K562 (cell line): Measurements from ENCODE around the gene LRP10. TPM values are rescaled to one million over a fixed set of nuclear protein-coding genes. Genes with fewer than 3 reads are reported as not detected.

Source experiments
- CXXC5 ChIP-seq: fragments of 250-450 bp; sonication (Bioruptor Pico); IDR thresholded peaks from 2 replicates; pipeline ENCODE4 v1.8.0; 2022; ENCODE audit warnings: inconsistent platforms, mild to moderate bottlenecking, moderate library complexity
- ESRRB ChIP-seq: fragments of 250-450 bp; sonication (Bioruptor Pico); IDR thresholded peaks from 2 replicates; pipeline ENCODE4 v1.5.0; 2020; ENCODE audit warnings: mild to moderate bottlenecking, moderate library complexity, borderline replicate concordance
- ETV5 ChIP-seq: sonication (generic); formaldehyde crosslinking; IDR thresholded peaks from 2 replicates; pipeline ENCODE4 v1.4.0; 2020; ENCODE audit warnings: low read depth, mild to moderate bottlenecking, missing genetic modification reagents
- HDAC1 ChIP-seq, 2 experiments: fragments of 450-650 bp; IDR thresholded peaks; 2 replicates each; pipeline ENCODE4 v1.6.1; 2016 to 2017; ENCODE audit warnings: inconsistent platforms in 1 of 2, mild to moderate bottlenecking in 1 of 2, moderate library complexity in 1 of 2
- PHF8 ChIP-seq: fragments of 200-600 bp; sonication (generic); IDR thresholded peaks from 2 replicates; pipeline ENCODE4 v1.6.1; 2012; ENCODE audit warnings: mixed run types, mild to moderate bottlenecking, inconsistent platforms, low read length, moderate library complexity, borderline replicate concordance
- PML ChIP-seq: IDR thresholded peaks from 2 replicates; pipeline ENCODE4 v1.6.1; 2012; ENCODE audit warnings: low read length, inconsistent platforms
- POLR2AphosphoS2 ChIP-seq: IDR thresholded peaks from 2 replicates; pipeline ENCODE4 v1.6.1; 2012; ENCODE audit warnings: low read length, improper control_type of control experiment
- PRMT5 ChIP-seq: sonication (generic); formaldehyde crosslinking; IDR thresholded peaks from 2 replicates; pipeline ENCODE4 v1.5.0; 2020; ENCODE audit warnings: missing genetic modification reagents
- PTTG1 ChIP-seq: fragments of 450-650 bp; IDR thresholded peaks from 2 replicates; pipeline ENCODE4 v1.6.1; 2016; ENCODE audit warnings: low read depth, mild to moderate bottlenecking, missing genetic modification characterization, missing compliant biosample characterization
- RBM25 ChIP-seq: fragments of 200-400 bp; formaldehyde crosslinking; IDR thresholded peaks from 2 replicates; pipeline ENCODE4 v1.6.1; 2018; ENCODE audit warnings: low read length, low read depth, moderate library complexity; ENCODE audit not compliant: severe bottlenecking
- SP2 ChIP-seq: IDR thresholded peaks from 2 replicates; pipeline ENCODE4 v1.6.1; 2011; ENCODE audit warnings: mild to moderate bottlenecking, low read depth, low read length, moderate library complexity; ENCODE audit not compliant: poor library complexity, severe bottlenecking; ENCODE audit errors: extremely low read depth
- ZNF133 ChIP-seq: fragments of 250-450 bp; sonication (Bioruptor Pico); IDR thresholded peaks from 2 replicates; pipeline ENCODE4 v1.4.0; 2020; ENCODE audit warnings: mild to moderate bottlenecking
- ZNF311 ChIP-seq: fragments of 250-450 bp; sonication (Bioruptor Pico); IDR thresholded peaks from 2 replicates; pipeline ENCODE4 v1.4.0; 2020; ENCODE audit warnings: mild to moderate bottlenecking, moderate library complexity
- ZNF445 ChIP-seq: fragments of 250-450 bp; sonication (Bioruptor Pico); IDR thresholded peaks from 2 replicates; pipeline ENCODE4 v1.4.0; 2020; ENCODE audit warnings: low read depth, mild to moderate bottlenecking, moderate library complexity
- ZNF764 ChIP-seq: fragments of 250-450 bp; sonication (Bioruptor Pico); IDR thresholded peaks from 2 replicates; pipeline ENCODE4 v1.4.0; 2020; ENCODE audit warnings: low read depth, mild to moderate bottlenecking, moderate library complexity
- ZNF79 ChIP-seq: fragments of 250-450 bp; sonication (Bioruptor Pico); IDR thresholded peaks from 2 replicates; pipeline ENCODE4 v1.4.0; 2020; ENCODE audit warnings: low read depth, mild to moderate bottlenecking, moderate library complexity
- polyA plus RNA-seq, 8 experiments: library from polyadenylated mRNA; depleted of rRNA in 4 of 8; stranded (reverse) in 5 of 8; unstranded in 3 of 8; fragments of >200 nt; fragmentation: Nextera tagmentation in 2 of 8; fragmentation: Illumina TruSeq in 1 of 8; extraction: Ambion mirVana in 2 of 8; extraction: Trizol in 1 of 8; gene quantifications; 2 replicates each; pipeline versions ENCODE4 v1.2.1 to v1.2.3, GENCODE V29; 2011 to 2014; ENCODE audit warnings: inconsistent platforms in 1 of 8, missing spikeins in 1 of 8
- total RNA-seq, 7 experiments: library from RNA; depleted of rRNA in 6 of 7; stranded (reverse); fragments of >200 nt in 6 of 7; fragmentation: Illumina TruSeq in 2 of 7; extraction: Trizol in 2 of 7; gene quantifications; 2 replicates each; pipeline versions ENCODE4 v1.2.1 to v1.2.3, GENCODE V29; 2011 to 2021; ENCODE audit warnings: low replicate concordance in 1 of 7
- TF ChIP-seq, protein P1 (sequence below), 2 experiments: fragments of 450-650 bp; IDR thresholded peaks; 2 replicates each; pipeline ENCODE4 v1.6.1; 2016
- TF ChIP-seq, protein P2 (sequence below): sonication (generic); formaldehyde crosslinking; IDR thresholded peaks from 2 replicates; pipeline ENCODE4 v1.8.0; 2022; ENCODE audit warnings: missing genetic modification reagents, mild to moderate bottlenecking, borderline replicate concordance
- TF ChIP-seq, protein P3 (sequence below): fragments of 450-650 bp; IDR thresholded peaks from 2 replicates; pipeline ENCODE4 v1.6.1; 2017; ENCODE audit warnings: mild to moderate bottlenecking, moderate library complexity
- TF ChIP-seq, protein P4 (sequence below): sonication (generic); formaldehyde crosslinking; IDR thresholded peaks from 2 replicates; pipeline ENCODE4 v1.5.0; 2020; ENCODE audit warnings: missing genetic modification reagents
- TF ChIP-seq, protein P5 (sequence below): sonication (generic); formaldehyde crosslinking; IDR thresholded peaks from 2 replicates; pipeline ENCODE4 v1.4.0; 2020; ENCODE audit warnings: mild to moderate bottlenecking, missing genetic modification reagents

Gene LRP10
- total and polyA plus RNA-seq, 9 of the 15 experiments (the other 6 are each of a cell fraction or from before 2014, with no cell fraction given), result 1.3 to 45.5 (median 10.9) TPM

DNA sequence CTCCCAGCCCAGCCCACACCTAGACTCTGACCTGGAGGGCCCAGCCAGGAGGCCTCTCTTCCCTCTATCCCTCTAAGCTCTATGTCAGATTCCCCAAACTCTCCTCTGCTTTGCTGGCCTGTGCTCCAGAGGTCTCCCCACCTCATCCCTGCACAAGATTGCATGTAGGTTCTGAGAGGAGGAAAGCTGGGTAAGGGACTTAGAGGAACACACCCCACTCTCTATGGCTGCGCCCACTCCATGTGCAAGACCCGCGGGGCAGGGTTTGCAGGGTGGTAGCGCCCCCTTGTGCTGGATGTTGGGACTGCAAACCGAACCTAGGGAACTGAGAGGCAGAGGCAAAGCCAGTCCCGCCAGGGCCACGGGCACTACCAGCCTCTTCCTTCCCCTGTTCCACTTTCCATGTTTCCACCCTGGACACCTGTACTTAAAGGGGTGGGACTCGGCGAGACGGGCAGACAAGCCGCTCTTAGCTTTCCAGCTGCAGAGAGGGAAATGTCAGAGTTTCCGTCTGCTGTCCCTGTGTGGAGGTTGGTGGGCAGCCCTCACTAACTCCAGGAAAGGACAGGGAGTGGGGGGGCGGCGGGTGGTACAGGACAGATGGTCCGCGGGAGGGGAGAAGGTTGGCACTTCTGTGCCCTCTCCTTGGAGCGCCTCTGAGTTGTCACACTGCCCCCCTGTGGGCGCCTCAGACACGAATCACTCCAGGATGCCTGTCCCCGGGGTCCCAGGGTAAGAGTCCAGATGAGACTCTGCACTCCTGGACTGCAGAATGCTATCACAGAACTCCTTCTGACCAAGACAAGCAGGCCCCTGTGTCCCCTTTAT lies 18.4 kb upstream of the LRP10 start (continued):
- TF ChIP-seq ZNF445 (CRISPR knock-in tag), result no peak
- no peak for TF ChIP-seq PML
- TF ChIP-seq ZNF79 (CRISPR knock-in tag), result no peak
- TF ChIP-seq, protein P1, sequence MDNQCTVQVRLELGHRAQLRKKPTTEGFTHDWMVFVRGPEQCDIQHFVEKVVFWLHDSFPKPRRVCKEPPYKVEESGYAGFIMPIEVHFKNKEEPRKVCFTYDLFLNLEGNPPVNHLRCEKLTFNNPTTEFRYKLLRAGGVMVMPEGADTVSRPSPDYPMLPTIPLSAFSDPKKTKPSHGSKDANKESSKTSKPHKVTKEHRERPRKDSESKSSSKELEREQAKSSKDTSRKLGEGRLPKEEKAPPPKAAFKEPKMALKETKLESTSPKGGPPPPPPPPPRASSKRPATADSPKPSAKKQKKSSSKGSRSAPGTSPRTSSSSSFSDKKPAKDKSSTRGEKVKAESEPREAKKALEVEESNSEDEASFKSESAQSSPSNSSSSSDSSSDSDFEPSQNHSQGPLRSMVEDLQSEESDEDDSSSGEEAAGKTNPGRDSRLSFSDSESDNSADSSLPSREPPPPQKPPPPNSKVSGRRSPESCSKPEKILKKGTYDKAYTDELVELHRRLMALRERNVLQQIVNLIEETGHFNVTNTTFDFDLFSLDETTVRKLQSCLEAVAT (IDR thresholded peaks at IDR 0.05), result 0 out of 4 replicates have a peak, but pooled peaks of 1 of the 2 experiments have one; percentile 50
- no peak for TF ChIP-seq PTTG1 (tag)
- no peak for TF ChIP-seq ETV5 (CRISPR knock-in tag)
- TF ChIP-seq CXXC5 (CRISPR knock-in tag), result no peak
- TF ChIP-seq, protein P2, sequence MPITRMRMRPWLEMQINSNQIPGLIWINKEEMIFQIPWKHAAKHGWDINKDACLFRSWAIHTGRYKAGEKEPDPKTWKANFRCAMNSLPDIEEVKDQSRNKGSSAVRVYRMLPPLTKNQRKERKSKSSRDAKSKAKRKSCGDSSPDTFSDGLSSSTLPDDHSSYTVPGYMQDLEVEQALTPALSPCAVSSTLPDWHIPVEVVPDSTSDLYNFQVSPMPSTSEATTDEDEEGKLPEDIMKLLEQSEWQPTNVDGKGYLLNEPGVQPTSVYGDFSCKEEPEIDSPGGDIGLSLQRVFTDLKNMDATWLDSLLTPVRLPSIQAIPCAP, result no peak
- peak; percentile 41; the same call in 1 of the 2 replicates for TF ChIP-seq PHF8
- no peak for TF ChIP-seq ZNF311 (CRISPR knock-in tag)
- no peak for TF ChIP-seq PRMT5
- TF ChIP-seq, protein P3, sequence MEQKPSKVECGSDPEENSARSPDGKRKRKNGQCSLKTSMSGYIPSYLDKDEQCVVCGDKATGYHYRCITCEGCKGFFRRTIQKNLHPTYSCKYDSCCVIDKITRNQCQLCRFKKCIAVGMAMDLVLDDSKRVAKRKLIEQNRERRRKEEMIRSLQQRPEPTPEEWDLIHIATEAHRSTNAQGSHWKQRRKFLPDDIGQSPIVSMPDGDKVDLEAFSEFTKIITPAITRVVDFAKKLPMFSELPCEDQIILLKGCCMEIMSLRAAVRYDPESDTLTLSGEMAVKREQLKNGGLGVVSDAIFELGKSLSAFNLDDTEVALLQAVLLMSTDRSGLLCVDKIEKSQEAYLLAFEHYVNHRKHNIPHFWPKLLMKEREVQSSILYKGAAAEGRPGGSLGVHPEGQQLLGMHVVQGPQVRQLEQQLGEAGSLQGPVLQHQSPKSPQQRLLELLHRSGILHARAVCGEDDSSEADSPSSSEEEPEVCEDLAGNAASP, result no peak
- TF ChIP-seq POLR2AphosphoS2, result no peak
- no peak for TF ChIP-seq ZNF133 (CRISPR knock-in tag)
- TF ChIP-seq SP2, result no peak
- no peak for TF ChIP-seq ESRRB (CRISPR knock-in tag)
- no peak for TF ChIP-seq RBM25
- TF ChIP-seq, protein P4, sequence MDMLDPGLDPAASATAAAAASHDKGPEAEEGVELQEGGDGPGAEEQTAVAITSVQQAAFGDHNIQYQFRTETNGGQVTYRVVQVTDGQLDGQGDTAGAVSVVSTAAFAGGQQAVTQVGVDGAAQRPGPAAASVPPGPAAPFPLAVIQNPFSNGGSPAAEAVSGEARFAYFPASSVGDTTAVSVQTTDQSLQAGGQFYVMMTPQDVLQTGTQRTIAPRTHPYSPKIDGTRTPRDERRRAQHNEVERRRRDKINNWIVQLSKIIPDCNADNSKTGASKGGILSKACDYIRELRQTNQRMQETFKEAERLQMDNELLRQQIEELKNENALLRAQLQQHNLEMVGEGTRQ (CRISPR knock-in tag), result no peak
- TF ChIP-seq ZNF764 (CRISPR knock-in tag), result no peak
- TF ChIP-seq HDAC1 (IDR thresholded peaks at IDR 0.05), result peak in 1 of 2 experiments; percentile 61; a peak in 1 of 4 replicates
- TF ChIP-seq, protein P5, sequence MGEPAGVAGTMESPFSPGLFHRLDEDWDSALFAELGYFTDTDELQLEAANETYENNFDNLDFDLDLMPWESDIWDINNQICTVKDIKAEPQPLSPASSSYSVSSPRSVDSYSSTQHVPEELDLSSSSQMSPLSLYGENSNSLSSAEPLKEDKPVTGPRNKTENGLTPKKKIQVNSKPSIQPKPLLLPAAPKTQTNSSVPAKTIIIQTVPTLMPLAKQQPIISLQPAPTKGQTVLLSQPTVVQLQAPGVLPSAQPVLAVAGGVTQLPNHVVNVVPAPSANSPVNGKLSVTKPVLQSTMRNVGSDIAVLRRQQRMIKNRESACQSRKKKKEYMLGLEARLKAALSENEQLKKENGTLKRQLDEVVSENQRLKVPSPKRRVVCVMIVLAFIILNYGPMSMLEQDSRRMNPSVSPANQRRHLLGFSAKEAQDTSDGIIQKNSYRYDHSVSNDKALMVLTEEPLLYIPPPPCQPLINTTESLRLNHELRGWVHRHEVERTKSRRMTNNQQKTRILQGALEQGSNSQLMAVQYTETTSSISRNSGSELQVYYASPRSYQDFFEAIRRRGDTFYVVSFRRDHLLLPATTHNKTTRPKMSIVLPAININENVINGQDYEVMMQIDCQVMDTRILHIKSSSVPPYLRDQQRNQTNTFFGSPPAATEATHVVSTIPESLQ (CRISPR knock-in tag), result no peak
